GM23338 (cell line): Measurements from ENCODE around the gene MYOT. TPM values are rescaled to one million over a fixed set of nuclear protein-coding genes. Genes with fewer than 3 reads are reported as not detected.

ENCODE experiments used
- ETS1 ChIP-seq: IDR thresholded peaks from 2 replicates; pipeline ENCODE4 v1.6.1; 2016; ENCODE audit warnings: antibody characterized with exemption
- JUNB ChIP-seq: IDR thresholded peaks from one replicate; pipeline ENCODE4 v1.6.1; 2016; ENCODE audit warnings: antibody characterized with exemption; ENCODE audit not compliant: unreplicated experiment
- ZNF114 ChIP-seq: fragments of 250-450 bp; sonication (Bioruptor Pico); IDR thresholded peaks from 2 replicates; pipeline ENCODE4 v1.5.0; 2020; ENCODE audit warnings: mild to moderate bottlenecking, moderate library complexity
- ZNF331 ChIP-seq: fragments of 250-450 bp; sonication (Bioruptor Pico); IDR thresholded peaks from 2 replicates; pipeline ENCODE4 v1.5.0; 2020; ENCODE audit warnings: low read depth, mild to moderate bottlenecking, moderate library complexity
- ZNF462 ChIP-seq: fragments of 250-450 bp; sonication (Bioruptor Pico); IDR thresholded peaks from 2 replicates; pipeline ENCODE4 v1.5.0; 2020; ENCODE audit warnings: mild to moderate bottlenecking, moderate library complexity
- polyA plus RNA-seq: library from polyadenylated mRNA; unstranded; fragments of >200 nt; fragmentation: Nextera tagmentation; extraction: Ambion mirVana; gene quantifications from 2 replicates; pipeline ENCODE4 v1.2.1, GENCODE V29; 2016
- total RNA-seq: library from RNA; depleted of rRNA; stranded (reverse); fragments of >200 nt; shearing (Covaris generic); gene quantifications from 2 replicates; pipeline ENCODE4 v1.2.3, GENCODE V29; 2014
- TF ChIP-seq, protein P1 (sequence below), 2 experiments: fragments of 200-600 bp in 1 of 2; sonication (generic) in 1 of 2; conservative IDR thresholded peaks; 2 replicates each; pipeline versions ENCODE4 v1.5.1 to v1.6.1; 2016 to 2017; ENCODE audit warnings: antibody characterized with exemption in 2 of 2, low read depth in 2 of 2, mild to moderate bottlenecking in 2 of 2, moderate library complexity in 1 of 2

Gene MYOT
- total and polyA plus RNA-seq, 2 experiments from 2014 or later = 0.58 TPM; not detected in 1

DNA sequence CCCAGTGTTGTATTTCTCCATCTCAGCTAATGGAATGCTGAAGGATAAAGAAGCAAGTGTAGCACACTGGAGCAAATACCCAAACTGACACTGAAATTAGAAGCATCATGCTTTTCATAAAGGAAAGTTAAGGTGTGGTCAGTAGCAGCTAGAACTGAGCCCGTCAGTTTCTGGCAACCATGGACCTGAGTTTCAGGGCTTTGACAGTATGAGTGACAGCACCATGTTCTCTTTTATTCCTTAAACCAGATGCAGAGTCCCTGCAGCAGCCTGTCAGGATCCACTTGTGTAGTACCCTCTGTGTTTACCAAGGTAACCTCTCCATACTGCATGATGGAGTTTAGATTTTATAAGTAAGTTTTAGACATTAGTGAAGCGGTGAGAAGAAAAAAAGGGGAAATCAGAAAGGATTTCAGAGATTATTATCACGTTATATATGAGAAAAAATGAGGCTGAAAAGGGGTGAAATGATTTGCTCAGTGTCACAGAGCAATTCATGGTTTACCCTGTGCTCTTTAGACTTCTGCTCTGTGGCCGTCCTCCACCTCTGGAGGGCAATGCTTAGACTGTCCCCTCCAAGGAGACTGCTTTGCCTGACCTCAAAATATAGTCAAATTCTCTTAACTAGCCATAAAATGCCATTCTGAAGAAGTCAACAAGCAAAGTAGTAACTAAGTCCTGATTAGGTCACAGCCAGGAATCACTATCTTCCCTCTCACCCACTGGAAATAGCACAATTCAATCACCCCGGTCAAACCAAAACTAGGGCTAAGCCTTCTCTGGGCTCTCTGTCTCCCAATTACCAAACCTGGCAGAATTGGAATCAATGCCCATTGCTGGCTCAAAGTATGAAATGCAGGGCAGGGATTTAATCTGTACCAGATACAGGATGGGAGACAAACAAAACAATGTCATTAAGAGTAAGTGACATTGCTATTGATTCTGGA lies 10.5 kb upstream of the MYOT start (continued):
- TF ChIP-seq ZNF462 (CRISPR knock-in tag) = no peak
- no peak for TF ChIP-seq ZNF331 (CRISPR knock-in tag)
- no peak for TF ChIP-seq ZNF114 (CRISPR knock-in tag)
- TF ChIP-seq, protein P1, sequence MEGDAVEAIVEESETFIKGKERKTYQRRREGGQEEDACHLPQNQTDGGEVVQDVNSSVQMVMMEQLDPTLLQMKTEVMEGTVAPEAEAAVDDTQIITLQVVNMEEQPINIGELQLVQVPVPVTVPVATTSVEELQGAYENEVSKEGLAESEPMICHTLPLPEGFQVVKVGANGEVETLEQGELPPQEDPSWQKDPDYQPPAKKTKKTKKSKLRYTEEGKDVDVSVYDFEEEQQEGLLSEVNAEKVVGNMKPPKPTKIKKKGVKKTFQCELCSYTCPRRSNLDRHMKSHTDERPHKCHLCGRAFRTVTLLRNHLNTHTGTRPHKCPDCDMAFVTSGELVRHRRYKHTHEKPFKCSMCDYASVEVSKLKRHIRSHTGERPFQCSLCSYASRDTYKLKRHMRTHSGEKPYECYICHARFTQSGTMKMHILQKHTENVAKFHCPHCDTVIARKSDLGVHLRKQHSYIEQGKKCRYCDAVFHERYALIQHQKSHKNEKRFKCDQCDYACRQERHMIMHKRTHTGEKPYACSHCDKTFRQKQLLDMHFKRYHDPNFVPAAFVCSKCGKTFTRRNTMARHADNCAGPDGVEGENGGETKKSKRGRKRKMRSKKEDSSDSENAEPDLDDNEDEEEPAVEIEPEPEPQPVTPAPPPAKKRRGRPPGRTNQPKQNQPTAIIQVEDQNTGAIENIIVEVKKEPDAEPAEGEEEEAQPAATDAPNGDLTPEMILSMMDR (conservative IDR thresholded peaks at IDR 0.05; ENCODE audit: low read depth in 2 of 2) = no peak
- TF ChIP-seq JUNB = no peak
- no peak for TF ChIP-seq ETS1
